ENCODE data around the gene LCE5A.

DNA sequence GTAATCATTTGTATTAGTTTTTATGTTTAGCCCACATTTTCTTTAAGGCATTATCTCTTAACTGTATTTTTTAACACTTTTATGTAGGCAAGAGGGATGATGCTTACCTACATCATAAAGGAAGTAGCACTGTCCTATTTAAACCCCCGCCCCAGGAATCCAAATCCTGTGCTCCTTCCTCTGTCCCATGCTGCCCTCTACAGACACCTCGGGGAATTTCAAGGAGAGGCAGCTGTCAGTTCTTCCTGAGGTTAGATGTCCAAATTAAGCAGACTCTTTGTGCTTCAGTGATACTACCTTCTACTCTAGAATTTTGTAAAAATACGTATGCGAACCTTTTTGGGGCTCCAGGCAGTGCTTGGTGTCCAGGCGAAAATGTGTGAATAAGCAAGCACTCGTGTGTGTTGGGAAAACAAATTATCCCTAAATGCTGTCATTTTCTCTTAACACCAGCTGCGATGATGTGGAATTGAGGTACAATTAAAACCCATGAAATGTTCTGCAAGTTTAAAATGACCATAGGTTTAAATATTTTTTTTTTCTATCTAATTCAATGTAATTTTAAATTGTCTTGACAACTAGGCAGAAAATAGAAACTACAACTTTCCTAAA, 22.8 kb downstream of the LCE5A start:
- TF ChIP-seq, protein P1, sequence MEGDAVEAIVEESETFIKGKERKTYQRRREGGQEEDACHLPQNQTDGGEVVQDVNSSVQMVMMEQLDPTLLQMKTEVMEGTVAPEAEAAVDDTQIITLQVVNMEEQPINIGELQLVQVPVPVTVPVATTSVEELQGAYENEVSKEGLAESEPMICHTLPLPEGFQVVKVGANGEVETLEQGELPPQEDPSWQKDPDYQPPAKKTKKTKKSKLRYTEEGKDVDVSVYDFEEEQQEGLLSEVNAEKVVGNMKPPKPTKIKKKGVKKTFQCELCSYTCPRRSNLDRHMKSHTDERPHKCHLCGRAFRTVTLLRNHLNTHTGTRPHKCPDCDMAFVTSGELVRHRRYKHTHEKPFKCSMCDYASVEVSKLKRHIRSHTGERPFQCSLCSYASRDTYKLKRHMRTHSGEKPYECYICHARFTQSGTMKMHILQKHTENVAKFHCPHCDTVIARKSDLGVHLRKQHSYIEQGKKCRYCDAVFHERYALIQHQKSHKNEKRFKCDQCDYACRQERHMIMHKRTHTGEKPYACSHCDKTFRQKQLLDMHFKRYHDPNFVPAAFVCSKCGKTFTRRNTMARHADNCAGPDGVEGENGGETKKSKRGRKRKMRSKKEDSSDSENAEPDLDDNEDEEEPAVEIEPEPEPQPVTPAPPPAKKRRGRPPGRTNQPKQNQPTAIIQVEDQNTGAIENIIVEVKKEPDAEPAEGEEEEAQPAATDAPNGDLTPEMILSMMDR (IDR thresholded peaks at IDR 0.05; ENCODE audit: poor library complexity, severe bottlenecking) = no peak
- no peak for TF ChIP-seq POLR2AphosphoS5 (IDR thresholded peaks at IDR 0.05)
- no peak for TF ChIP-seq SMC3 (conservative IDR thresholded peaks at IDR 0.05; ENCODE audit: poor library complexity)
- TF ChIP-seq RAD21 (conservative IDR thresholded peaks at IDR 0.05) = no peak
- no peak for TF ChIP-seq TAF1 (IDR thresholded peaks at IDR 0.05; ENCODE audit: low read depth)
- TF ChIP-seq, protein P2, sequence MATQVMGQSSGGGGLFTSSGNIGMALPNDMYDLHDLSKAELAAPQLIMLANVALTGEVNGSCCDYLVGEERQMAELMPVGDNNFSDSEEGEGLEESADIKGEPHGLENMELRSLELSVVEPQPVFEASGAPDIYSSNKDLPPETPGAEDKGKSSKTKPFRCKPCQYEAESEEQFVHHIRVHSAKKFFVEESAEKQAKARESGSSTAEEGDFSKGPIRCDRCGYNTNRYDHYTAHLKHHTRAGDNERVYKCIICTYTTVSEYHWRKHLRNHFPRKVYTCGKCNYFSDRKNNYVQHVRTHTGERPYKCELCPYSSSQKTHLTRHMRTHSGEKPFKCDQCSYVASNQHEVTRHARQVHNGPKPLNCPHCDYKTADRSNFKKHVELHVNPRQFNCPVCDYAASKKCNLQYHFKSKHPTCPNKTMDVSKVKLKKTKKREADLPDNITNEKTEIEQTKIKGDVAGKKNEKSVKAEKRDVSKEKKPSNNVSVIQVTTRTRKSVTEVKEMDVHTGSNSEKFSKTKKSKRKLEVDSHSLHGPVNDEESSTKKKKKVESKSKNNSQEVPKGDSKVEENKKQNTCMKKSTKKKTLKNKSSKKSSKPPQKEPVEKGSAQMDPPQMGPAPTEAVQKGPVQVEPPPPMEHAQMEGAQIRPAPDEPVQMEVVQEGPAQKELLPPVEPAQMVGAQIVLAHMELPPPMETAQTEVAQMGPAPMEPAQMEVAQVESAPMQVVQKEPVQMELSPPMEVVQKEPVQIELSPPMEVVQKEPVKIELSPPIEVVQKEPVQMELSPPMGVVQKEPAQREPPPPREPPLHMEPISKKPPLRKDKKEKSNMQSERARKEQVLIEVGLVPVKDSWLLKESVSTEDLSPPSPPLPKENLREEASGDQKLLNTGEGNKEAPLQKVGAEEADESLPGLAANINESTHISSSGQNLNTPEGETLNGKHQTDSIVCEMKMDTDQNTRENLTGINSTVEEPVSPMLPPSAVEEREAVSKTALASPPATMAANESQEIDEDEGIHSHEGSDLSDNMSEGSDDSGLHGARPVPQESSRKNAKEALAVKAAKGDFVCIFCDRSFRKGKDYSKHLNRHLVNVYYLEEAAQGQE (IDR thresholded peaks at IDR 0.05; ENCODE audit: borderline replicate concordance) = no peak
- TF ChIP-seq MXI1 (conservative IDR thresholded peaks at IDR 0.05; ENCODE audit: poor library complexity, severe bottlenecking) = no peak
- TF ChIP-seq EZH2 (IDR thresholded peaks at IDR 0.05; ENCODE audit: borderline replicate concordance, insufficient read depth, low read length, poor library complexity, severe bottlenecking) = no peak
- TF ChIP-seq EP300 (conservative IDR thresholded peaks at IDR 0.05; ENCODE audit: poor library complexity, severe bottlenecking) = no peak
